AG08395 (cell line): ENCODE data around the gene SLC25A48.
A peak's percentile ranks its signal among the peaks of the same experiment; 100 is the strongest.
"Not testable (repeated sequence)": the region's sequence is repeated elsewhere in the genome, so short reads cannot be mapped to it uniquely, and the experiment has no call there.

Source experiments
- DNase-seq: peaks from one replicate; pipeline ENCODE4 v3.0.0; 2012; ENCODE audit warnings: mixed read lengths, low spot score

The SLC25A48 gene

GRCh38 chr5:135829681-135830383 lies 4.6 kb upstream of the SLC25A48 start:
- DNase-seq = peak; percentile 79

DNA sequence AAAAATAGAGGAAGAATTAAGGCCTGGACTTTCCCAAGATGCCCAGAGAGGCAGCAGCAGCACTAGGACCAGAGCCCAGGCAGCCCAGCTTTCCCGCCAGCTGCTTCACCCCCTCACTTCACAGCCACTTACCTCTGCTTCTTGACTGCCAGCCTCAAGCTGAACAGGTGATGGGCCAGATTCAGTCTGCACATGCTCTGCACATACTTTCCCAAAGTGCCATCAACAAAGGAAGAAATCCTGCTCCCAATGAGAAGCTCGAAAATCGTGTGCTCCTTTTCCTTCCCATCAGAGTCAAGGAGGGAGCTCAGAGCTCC lies 4.1 kb upstream of the SLC25A48 start:
- no peak for DNase-seq

- DNase-seq = no peak
Observed at GRCh38 chr5:135830876-135831275, 3.6 kb upstream of the SLC25A48 start.

DNA sequence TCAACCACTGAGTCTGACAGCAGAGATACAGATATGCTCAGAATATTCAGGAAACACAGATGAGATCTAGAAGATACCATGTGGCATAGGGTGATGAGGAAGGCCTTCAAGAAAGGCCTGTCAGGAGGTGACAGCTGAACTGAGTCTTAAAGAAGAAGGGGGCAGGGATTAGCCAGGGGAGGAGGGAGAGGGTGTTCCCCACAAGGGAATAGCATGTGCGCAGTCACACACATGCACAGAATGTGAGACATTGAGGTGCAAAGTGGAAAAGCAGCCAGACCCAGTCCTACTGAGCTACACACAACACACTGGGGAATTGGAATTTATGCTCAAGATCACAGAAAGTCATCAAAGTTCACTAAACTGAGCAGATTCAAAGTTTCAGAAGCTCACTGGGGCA lies 3.0 kb upstream of the SLC25A48 start:
- DNase-seq = no peak

- no peak for DNase-seq
Observed at GRCh38 chr5:135831851-135832555, 2.5 kb upstream of the SLC25A48 start.

GRCh38 chr5:135832941-135833920 lies 1.2 kb upstream of the SLC25A48 start:
- no peak for DNase-seq

DNA sequence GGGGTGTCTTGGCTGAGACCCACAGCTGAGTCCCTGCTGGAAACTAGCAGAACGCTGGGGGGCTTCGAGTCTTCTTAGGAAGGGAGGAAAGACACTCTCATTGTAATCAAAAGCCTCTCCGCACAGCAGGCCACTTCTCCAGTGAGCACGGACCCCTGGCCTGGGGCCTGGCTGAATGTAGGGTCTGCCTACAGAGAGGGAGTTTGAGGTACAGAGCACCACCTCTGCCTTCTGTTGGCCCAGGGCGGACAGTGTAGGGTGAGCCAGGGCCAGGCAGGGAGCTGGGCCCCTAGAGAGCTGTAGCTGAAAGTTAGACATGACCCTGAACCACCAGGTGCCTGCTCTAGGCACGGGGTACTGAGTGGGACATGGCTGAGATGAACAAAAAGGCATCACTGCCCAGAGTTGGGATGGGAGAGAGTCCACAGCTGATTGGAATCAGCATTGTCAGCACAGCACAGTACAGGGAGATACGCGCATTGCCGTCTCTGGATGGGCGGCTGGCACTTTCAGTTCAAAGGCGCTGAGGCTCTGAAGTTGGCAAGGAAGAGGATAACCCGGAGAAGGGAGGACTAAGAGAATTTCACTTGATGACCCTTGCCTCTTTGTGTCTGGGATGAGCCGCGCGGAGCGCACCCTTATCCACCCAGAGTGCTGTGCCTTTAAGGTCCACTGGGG lies 363 bp upstream of the SLC25A48 start:
- no peak for DNase-seq

DNA sequence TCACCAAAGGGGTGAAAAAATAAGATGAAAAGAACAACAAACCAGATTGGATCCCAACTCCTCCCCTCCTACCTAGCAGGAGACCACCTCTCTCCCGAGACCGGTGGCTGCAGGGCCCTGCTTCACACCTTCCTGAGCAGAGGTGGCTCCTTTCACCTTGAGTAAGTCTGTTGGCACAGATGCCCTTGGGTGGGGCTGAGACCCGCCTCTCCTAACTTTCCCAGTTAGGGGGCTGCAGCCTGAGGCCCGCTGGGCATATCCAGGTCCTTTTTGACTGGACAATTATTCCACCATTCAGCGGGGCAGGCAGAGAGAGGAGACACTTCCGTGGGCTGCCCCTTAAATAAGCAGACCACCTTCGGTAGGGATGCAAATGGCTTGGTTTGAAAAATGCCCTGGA lies 1.3 kb downstream of the SLC25A48 start:
- no peak for DNase-seq

GRCh38 chr5:135838395-135838794 lies 3.9 kb downstream of the SLC25A48 start:
- DNase-seq = not testable (repeated sequence)

DNA sequence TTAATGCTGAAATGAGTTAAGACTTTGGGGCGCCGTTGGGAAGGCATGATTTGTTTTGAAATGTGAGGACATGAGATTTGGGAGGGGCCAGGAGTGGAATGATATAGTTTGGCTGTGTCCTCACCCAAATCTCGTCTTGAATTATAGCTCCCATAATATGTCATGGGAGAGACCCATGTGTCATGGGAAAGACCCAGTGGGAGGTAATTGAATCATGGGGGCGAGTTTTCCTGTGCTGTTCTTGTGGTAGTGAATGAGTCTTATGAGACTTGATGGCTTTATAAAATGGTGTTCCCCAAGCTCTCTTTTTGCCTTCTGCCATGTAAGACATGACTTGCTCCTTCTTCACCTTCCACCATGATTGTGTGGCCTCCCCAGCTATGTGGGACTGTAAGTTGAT lies 5.1 kb downstream of the SLC25A48 start:
- no peak for DNase-seq

DNA sequence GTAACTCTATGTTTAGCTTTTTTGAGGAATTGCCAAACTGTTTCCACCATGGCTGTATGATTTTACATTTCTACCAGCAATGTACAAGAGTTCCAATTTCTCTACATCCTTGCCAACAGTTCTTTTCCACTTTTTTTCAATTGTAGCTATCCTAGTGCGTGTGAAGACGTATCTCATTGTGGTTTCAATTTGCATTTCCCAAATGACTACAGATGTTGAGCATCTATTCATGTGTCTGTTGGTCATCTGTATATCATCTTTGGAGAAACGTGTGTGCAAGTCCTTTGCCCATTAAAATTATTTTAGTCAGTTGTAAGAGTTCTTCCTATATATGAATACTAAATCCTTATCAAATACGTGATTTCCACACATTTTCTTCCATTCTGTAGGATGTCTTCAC lies 6.5 kb downstream of the SLC25A48 start:
- no peak for DNase-seq

GRCh38 chr5:135842737-135843136 lies 8.3 kb downstream of the SLC25A48 start:
- no peak for DNase-seq

DNA sequence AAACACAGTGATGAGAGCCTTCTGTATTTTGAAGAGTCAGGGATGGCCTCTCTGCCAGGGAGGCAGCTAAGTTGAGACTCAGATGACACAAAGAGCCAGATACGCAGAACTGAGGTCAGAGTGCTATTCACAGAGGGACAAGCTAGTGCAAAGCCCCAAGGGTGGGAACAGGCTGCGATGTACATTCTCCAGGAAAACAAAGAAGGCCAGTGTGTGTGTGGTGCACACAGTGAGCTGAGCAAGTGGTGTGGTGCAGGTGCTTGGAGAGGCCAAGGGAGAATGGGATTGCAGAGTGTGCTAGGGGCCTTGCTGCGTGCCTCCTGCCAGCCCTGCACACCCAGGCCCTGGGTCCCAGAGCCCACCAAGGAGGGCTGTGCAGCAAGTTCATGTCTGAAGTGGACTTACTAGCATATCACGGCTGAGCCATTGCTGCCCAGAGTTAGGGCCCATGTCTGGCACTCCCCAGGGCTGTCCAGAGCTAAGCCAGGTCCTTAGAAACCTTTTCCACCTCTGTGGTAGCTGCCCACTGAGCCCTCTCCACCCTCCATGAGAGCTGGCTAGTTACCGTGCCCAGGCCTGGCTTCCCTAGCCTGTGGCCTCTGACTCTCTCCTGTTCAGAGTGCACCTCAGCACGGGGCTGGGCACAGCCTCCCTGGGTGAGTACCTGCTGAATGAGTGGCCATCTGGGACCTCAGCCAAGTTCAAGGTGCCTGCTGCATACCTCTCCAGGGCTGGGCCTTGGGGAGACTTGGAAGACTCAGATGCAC lies 9.3 kb downstream of the SLC25A48 start:
- no peak for DNase-seq

DNA sequence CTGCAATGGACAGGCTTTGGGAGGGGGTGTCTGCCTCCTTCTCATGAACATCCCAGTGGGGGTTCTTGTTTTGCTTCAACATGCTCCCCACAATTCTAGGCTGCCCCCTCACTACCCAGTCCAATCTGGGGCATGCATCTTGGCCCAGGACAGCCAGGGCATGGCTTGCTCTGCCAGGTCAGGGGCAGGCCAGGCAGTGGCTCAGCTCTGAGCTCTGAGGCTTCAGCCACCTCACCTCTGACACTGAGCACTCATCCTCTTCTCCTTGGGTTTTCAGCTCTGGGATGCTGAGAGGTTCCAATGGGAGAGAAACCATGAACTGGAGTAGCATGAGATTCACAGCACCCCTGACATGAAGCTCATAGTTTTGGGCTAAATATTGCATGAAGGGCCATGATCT lies 11.8 kb downstream of the SLC25A48 start:
- DNase-seq = no peak

- no peak for DNase-seq
Observed at GRCh38 chr5:135847976-135848375, 13.5 kb downstream of the SLC25A48 start.

DNA sequence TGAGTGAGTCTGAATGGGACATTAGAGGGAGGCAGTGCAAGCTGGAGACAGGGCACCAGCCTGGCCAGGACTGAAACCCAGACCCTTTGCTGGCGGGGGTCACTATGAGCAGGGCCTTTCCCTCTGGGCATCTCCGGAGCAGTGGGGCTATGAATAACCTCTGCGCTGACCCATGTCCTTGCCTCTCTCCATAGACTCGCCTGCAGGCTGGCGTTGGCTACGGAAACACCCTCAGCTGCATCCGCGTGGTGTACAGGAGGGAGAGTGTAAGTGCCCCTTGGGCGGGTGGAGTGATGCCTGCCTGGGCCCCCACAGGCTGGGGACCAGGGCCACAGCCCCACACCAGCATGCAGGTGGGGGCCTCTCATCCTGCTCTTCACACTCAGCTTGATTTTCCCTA lies 15.8 kb downstream of the SLC25A48 start:
- DNase-seq = no peak

GRCh38 chr5:135850671-135851070 lies 16.2 kb downstream of the SLC25A48 start:
- no peak for DNase-seq

GRCh38 chr5:135851186-135851914 lies 16.9 kb downstream of the SLC25A48 start:
- no peak for DNase-seq

DNA sequence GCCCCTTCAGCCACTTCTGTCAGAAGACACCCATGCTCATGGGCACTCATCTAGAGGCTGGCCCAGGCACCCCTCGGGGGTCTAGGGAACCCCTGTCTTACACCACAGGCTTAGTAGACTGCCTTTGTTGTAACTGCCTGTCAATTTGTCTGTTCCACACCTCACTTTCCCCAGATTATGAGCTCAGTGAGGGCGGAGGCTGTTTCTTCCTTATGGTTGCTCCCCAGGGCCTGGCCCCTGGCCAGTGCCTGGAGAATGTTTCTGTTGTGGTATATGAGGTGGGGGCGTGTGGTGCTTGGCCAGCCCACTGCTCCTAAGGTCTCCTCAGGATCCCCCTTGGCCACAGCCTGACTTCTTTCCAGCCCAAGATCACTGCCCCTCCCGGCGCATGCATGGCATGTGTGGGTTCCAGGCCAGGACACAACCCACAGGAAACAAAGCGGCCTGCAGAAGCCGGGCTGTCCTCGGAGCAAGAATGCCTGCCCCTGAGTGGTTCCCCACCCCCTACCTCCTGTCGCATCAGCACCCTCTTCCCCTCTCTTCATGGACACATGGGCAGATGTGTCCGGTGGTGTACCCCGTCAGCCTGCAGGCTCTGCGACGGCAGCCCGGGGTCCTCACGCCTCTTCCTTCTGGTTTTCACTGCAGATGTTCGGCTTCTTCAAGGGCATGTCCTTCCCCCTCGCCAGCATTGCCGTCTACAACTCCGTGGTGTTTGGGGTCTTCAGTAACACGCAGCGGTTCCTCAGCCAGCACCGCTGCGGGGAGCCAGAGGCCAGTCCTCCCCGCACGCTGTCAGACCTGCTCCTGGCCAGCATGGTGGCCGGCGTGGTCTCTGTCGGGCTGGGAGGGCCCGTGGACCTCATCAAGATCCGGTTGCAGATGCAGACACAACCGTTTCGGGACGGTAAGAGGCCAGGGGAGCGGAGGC lies 17.7 kb downstream of the SLC25A48 start:
- DNase-seq = no peak
